H1 (cell line): Measurements from ENCODE around the gene VWA5B2.

Source experiments
- YY1 ChIP-seq: IDR thresholded peaks from 2 replicates; pipeline ENCODE4 v1.6.1; 2011; ENCODE audit warnings: low read depth, mild to moderate bottlenecking, low read length
- TF ChIP-seq, protein P1 (sequence below), 3 experiments: IDR thresholded peaks; 1 replicate in 2 of 3; 2 replicates in 1 of 3; pipeline versions ENCODE4 v1.5.1 to v1.6.1; 2011; ENCODE audit warnings: low read length in 3 of 3, mild to moderate bottlenecking in 3 of 3, inconsistent platforms in 2 of 3, low read depth in 1 of 3, moderate library complexity in 1 of 3; ENCODE audit not compliant: insufficient read depth in 1 of 3; ENCODE audit errors: control extremely low read depth in 1 of 3

DNA sequence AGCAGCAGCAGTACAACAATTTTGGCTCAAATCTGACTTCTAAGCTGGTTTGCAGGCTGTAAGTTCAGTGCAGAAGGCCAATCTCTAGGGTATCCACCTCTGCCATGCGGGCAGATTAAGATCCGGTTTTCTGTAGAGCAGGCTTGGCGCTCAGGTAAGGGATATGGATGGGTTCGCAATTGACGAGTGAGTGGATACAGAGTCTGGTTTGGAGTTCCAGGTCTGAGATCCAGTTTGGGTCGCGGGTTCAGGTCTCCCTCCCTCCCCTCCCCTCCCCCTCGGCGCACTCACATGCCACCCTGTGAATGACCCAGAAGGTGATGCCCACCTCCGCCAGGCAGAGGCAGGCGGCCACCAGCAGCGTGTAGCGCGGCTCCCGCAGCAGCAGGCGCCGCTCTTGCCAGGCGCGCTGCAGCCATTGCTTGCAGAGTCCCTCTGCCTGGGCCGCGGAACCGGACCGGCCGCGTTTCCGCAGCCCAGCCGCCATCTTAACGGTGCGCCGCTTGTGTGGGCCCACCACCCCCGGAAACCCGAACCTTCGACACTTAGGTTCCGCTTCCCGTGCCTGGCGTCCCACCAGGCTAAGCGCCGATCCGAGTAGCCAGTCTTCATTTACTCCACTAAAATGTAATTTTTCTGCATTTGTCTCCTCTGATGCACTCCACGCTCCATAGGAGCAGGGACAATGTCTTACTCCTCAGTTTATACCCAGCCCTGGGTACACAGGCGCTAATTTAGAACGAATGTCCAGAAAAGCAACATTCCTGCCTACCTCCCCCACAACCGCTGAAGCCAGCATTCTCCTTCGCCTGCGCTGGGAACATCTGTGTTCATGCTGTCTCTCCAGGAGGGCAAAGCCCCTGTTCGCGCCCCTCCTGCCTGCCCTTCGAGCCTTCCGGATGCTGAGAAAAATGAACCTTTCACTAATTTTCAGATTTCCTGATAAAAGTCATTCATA is 19.3 kb downstream of the VWA5B2 start, which contains the start of gene ALG3:
- peak; percentile 99 for TF ChIP-seq YY1
- TF ChIP-seq, protein P1, sequence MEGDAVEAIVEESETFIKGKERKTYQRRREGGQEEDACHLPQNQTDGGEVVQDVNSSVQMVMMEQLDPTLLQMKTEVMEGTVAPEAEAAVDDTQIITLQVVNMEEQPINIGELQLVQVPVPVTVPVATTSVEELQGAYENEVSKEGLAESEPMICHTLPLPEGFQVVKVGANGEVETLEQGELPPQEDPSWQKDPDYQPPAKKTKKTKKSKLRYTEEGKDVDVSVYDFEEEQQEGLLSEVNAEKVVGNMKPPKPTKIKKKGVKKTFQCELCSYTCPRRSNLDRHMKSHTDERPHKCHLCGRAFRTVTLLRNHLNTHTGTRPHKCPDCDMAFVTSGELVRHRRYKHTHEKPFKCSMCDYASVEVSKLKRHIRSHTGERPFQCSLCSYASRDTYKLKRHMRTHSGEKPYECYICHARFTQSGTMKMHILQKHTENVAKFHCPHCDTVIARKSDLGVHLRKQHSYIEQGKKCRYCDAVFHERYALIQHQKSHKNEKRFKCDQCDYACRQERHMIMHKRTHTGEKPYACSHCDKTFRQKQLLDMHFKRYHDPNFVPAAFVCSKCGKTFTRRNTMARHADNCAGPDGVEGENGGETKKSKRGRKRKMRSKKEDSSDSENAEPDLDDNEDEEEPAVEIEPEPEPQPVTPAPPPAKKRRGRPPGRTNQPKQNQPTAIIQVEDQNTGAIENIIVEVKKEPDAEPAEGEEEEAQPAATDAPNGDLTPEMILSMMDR (IDR thresholded peaks at IDR 0.05; ENCODE audit: control extremely low read depth in 1 of 3, insufficient read depth in 1 of 3, low read depth in 1 of 3, low read length in 3 of 3), result peak in 1 of 3 experiments; percentile 16; a peak in 1 of 4 replicates
